GM21786 (cell line): ENCODE data around the gene HSPA12B.

Experiments
- ATAC-seq: cut with Tn5 transposase; IDR thresholded peaks from one replicate; pipeline ENCODE4 v1.9.1; 2021; ENCODE audit not compliant: unreplicated experiment

Gene HSPA12B

DNA sequence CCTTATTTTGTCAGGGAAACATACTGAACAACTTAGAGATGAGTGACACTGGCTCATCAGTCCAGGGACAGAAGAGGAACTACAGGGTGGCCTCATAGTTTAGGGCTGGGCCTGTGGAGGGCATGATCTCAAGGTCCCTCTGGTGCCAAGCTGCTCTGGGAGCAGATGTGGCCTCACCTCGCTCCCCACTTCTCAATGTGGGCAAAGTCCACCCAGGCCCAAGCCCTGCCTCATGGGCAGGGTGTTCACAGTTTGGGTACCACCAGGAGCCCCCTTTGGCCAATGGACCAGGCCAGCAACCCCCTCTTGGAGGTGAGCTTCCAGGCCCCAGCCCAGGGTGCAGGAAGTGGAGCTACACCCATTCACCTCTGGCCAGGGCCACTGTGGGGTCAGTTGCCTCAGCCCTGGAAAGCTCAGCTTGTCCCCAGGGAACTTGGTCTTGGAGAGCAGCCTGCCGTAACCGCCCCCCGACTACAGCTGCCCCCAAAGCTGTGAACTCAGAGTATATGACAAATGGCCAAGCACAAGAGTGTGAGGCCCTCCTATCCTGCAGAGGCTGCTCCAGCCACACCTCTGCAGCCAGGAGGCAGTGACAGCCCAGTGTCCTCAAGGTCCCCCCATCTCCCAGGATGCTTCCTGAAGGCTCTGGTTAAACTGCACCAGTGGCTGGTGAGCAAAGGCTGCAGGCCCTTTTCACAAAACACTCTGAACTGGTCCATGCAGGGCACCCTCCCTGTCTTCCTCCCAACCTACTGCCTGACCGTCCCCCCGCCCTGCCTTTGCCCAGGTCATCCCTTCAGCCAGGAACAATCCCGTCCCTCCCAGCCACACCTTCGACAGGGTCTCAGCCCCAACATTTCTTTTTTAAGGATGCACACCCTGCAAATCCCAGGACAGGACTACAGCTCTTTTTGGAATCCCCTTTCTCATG, 31.5 kb downstream of the HSPA12B start:
- ATAC-seq, result no peak

DNA sequence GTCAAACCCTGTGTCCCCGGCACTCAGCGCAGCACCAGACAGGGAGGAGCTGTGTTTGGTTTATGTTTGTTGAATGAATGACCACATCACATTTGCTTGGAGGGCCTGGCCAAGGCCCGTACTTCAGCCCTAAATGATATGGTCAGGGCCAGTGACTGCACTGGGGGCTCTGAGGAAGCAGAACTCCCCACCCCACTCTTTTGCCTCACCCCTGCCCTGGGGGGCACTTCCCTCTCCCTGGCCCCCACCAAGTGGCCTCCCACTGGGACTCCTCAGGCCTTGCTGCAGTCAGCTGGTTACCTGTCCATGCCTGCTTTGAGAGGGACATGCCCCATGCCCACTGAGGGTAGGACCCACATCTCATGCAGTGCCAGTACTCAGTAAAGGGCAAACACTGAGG, 32.2 kb downstream of the HSPA12B start:
- no peak for ATAC-seq

DNA sequence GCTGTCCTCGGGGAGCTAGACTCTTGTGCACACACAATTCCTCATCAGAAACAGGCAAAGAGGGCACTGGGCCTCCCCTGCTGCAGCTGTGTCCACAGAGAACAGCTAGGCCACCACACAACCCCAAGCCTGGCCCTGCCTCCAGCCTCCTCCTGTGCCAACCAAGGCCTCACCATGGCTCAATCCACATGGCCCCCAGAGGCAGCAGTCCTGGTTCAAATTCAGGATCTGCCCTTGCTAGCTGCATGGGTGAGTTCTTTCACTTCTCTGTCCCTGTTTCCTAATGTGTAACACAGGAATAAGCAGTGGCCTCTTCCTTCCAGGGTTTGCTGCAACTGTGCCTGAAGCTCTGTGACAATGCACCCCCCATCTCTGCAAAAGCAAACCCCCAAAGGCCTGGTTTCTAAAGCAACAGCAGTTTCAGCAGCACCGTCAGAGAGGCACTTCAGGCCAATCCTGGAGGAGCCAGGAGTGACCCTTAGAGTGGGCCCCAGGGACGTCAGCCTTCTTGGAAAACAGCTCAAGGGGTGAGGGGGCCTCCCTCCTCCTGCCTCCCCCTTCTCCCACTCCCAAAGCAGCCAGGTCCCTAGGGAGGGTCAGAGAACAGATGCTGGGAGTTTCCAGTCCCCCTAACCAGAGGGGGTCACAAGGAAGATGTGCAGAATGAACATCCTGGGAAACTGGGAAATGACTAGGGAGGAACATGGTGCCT, 32.8 kb downstream of the HSPA12B start:
- no peak for ATAC-seq

DNA sequence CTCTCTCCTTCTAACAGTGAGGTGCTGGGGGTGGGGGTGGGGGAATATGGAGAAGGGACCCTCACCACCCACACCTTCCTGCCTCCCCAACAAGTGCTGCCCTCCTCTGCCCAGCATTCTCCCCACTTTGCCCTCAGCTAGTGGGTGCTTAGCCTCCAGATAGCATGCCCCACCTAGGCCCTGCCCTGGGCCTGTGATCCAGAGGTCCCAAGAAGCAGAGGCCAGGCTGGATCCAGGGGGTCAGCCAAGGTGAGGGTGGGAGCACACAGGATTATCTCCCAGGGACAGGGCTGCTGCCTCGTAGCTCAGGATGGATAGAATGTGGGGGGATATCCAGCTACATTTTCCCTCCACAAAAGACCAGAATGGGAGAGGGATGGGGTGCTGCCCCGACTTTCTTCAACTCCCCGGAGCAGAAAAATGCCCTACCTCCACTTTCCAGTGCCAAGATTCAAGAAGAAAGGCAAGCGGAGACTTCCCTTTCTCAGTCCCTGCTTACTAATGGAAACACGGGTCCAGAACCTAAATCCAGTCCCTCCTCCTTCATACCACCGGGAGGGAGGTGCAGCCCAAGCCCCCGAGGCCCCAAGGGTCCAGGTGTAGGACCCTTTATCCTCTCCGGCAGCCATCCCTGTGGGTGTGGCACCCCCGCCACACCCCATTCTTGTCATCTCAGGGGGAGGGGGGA, 34.1 kb downstream of the HSPA12B start:
- no peak for ATAC-seq

DNA sequence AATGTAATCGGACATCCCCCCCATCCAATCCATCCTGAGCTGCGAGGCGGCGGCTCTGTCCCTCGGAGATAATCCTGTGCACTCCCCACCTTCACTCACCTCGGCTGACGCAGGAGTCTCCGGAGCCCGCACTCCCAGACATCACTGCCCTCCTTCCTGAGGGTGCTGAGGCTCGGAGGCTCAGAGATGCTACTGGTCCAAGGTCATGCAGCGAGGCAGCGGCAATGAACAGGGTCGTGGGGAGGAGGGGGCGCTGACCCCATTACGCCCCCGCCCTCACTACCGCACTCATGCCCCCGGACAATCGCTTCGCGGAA, 34.6 kb downstream of the HSPA12B start:
- no peak for ATAC-seq

DNA sequence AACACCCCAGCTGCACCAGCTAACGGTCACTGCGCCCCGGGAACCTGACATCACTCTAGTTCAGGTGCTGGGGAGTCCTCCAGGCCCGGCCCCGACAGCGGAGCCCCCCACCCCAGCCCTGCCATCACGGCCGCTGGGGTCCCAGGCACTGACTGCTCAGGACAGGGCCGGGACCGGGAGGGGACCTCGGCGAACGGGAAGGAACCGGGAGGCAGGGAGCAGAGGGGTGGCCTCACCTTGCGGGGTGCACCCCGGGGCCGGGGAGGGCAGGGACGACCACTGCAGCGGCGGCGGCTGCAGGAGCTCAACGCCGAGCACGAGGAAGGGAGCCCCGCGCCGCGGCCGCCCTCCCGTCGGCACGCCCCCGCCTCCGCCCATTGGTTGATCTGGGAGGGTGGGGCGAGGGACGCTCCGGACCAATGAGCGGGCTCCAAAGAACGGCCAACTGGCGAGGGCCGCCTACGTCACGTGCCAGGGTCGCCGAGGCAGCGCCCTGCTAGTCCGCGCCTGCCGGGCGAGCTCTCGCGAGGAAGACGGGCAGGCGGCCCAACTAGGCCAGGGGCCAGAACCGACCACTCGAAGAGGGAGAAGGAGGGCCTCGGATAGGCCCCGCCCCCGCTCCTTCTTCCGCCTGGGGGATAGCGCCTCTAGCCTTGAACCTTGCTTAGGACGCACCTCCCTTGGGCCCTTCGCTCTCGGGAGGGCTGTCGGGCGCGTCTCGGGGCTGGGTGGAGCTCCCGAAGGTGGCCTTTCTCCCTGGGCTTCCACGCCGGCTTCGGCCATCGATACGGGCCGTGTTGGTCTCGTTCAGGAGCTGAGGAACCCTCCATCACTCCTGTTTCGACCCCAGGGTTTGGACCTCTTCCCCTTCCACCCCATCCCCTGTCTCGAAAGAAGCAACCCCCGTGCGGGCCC, 35.2 kb downstream of the HSPA12B start, which contains the start of gene ADISSP:
TSS of gene ADISSP (minus strand) at position 327 of the 915 bp plus-strand sequence. CDS start 7,653 bp downstream, outside the sequence.
- peak; percentile 95 for ATAC-seq

DNA sequence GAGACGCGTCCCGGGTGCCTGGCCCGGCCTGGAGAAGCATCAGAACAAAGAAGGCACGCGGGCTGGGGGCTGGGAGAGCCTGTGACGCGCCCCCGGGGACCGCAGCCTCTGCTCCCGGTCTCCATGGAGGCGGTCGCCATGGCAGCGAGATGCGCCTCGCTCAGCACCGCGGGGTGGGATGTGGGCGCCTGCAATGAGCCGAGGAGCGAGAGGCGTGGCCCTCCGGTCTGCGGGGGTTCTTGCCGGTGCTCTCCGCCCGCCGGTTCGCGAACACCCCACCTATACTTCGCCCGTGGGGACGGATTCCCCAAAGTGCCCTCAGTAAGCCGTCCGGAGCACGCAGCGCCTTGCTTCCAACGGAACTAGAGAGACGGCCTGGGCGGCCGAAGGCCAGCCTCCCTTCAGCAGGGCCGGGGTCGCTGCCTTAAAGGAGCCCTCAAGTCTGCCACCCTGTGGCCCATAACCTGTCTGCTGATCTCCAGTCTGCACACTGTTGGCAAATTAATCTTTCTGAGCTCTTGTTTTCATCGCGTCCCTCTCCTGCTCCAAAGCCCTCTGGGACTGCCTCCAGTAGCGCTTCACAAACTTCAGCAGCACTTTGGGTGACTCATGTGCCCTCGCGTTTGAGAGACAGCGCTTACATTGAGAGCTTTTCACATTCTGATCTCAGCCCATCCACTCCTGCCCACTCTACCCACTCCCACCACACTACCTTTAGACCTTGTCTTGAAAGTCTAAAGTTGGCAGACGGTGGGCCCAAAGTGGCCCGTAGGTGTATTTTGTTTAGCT, 36.1 kb downstream of the HSPA12B start:
- peak; percentile 36 for ATAC-seq

DNA sequence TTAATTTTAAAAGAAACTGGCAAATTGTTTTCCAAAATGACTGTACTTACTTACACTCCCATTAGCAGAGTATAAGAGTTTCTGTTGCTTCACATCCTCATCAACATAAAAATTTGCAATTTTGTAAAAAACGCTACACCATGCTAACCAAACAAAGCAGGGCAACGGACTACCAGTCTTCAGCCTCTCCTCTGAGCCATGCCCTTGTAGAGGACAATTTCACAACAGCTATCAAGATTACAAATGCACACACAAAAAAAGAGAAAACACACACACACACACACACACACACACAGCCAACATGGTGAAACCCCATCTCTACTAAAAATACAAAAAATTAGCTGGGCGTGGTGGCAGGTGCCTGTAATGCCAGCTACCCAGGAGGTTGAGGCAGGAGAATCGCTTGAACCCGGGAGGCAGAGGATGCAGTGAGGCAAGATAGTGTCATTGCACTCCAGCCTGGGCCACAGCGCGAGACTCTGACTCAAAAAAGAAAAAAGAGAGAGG, 39.1 kb downstream of the HSPA12B start:
- ATAC-seq, result no peak

DNA sequence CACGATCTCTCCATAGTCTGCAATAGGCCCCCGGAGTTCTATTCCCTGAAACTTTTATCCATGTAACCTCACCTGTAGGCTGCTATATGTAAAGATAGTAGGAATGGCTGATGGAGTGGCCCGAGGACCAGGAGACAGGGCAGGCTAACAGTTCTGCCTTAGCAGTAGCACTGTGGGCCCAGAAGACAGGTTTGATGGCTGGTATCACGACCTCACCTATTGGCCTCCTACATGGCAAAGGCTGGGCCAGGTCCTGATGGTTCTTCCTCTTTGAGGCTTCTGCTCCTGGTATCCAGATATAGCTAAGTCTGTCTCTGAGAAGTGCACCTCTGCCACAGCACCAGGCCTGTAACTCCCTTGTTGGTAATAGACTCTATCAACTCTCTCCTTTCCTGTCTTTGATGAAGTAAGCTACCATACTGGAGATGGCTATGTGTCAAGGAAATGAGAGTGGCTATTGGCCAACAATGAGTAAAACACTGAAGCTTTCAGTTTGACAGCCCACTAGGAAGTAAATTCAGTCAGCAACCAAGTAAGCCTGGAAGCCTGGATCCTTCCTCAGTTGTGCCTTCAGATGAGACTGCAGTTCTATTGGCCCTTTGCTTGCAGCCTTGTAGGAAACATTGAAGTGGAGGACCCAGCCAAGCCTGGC, 43.1 kb downstream of the HSPA12B start:
- no peak for ATAC-seq

DNA sequence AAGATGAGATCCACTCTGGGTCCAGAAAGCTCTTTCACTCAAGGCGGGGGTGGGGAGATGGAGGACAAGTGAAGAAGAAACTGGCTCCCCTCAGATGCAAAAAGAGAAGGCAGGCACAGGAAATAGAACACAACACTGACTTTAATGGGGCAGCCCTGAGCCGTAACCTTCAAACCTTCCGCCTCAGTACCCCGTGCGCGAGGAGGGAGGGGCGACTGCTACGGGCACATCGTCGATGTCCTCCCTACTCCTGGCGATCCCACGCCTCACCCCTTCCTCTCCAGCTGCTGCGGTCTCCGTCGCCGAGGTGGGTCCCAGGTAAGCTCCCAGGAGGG, 44.9 kb downstream of the HSPA12B start:
- no peak for ATAC-seq

DNA sequence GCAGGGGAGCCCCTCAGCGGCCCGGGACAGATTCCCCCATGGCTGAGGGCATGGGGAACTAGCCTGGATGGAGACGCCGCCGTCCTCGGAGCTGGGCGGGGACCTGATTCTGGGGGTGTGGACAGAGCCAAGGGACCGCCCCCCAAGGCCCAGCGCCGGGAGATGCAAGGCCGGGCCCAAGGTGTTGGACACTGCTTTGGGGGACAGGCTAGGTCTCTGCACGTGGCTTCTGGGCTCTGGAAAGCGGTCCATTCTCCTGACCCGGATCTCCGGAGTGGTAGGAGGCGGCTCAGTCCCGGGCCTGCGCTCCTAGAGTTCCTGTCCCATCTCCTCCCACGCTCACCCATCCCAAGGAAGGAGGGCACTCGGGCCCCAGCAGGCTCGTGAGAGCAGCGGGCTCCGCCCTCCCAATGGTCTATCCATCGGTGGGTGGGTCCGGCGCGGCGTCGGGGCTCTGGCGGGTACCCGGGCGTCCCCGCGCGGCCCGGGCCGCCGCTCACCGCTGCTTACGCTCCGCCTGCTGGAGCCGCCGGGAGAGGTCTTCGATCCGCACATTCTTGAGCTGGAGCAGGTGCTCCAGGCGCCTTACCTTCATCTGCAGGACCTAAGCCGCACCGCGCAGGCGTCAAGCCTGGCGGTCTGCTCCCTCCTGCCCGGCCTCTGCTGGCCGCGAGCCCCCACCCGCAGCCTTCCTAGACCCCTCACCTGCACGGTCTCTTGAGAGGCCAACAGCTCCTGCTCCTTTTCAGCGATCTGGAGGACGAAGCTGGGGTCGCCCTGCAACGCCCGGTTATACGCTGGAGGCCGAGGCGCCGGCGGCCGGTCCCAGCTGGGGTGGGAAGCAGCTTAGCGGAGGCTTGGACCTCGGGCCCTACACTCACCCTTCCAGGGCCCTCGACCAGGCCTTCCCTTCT, 45.5 kb downstream of the HSPA12B start:
- no peak for ATAC-seq

DNA sequence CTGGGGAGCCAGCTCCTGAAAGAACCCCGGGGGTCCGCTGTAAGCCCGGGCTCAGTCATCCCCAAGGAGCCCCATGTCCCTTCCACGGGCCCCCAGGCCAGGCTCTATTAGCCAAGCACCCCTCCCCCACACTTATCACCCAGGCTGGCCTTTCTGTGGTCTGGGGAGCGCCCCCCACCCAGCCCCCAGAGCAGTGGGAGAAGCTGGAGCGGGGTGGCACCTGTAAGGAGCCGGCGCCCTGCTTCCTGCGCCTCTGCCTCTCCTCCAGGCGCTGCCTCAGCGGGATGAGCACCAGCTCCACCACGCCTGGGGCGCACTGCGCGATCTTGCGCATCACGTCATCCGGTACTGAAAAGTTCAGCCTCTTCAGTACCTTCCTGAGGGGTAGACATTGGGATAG, 46.5 kb downstream of the HSPA12B start:
- ATAC-seq, result no peak

DNA sequence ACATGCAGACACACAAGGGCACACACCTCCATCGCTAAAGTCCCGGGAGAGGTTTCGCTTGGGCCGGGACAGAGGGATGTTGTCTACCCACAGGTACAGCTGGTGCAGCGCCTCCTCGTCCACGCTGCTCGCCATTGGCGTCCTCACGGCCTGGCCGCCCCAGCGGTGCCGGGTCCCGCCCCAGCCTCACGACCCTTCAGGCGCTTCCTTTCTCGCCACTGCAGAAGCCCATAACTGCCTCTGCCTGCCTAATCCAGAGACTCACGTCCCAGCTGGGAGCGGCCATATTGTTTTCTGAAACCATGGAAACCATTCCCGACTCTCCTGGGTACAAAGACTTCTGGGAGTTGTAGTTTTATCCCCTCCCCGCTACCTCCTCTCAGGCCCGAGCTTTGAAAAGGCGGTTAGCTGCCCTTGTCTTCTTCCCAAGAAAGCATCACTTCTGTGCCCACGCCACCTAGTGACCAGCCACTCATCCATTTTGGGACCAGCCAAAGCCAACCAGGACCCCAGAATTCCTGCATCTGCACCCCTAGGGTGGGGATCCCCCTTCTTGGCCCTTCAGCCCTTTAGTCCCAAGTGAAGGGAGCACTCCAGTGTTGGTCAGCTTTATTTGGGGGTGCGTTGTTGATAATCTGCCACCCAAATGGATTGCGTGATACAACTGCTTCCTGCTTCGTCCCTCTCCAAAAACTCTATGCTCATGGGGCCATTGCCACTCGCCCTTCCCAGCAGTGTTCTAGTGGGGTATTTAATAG, 48.8 kb downstream of the HSPA12B start, which contains the start of gene SPEF1:
TSS of gene SPEF1 (minus strand) at position 296 of the 758 bp plus-strand sequence. CDS start at position 135, 161 bp downstream.
- peak; percentile 83 for ATAC-seq

DNA sequence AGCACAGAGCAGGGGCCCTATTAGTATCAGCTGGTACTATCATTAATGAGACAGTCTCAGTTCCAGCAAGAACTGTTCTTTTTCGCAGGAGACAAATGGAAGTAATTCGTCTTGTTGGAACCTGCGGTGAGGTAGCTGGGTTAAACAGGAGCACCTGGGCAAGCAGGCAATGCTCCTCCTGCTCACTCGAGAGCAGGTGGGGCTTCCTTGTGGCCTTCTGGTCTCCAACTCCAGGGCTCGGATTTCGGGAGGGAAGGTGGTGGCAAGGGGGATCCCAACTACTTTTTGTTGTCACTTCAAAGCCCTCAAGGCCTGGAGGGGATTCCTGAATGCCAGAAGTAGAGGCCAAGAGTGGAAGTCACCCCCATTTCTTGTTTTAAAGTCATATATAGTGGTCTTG, 50.1 kb downstream of the HSPA12B start:
- ATAC-seq, result no peak

DNA sequence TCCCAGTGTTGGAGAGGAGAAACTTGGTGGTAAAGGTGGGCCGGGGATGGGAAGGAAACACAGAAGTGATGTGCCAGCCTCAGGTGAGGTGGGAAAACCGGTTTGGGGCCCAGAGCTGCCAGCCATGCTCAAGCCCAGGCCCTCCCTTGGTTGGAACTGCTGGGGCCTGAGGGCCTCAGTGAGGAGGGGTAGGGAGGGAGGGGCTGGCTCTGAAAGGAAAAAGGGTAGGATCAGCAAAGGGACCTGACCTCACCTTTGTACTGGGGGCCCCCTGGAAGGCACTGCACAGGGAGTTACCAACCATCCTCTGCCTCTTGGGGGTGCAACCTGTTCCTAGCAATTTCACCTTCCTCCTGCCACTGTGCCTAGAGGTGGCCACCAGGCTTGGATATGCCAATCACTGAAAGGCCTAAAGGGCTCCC, 50.6 kb downstream of the HSPA12B start:
- ATAC-seq, result no peak

DNA sequence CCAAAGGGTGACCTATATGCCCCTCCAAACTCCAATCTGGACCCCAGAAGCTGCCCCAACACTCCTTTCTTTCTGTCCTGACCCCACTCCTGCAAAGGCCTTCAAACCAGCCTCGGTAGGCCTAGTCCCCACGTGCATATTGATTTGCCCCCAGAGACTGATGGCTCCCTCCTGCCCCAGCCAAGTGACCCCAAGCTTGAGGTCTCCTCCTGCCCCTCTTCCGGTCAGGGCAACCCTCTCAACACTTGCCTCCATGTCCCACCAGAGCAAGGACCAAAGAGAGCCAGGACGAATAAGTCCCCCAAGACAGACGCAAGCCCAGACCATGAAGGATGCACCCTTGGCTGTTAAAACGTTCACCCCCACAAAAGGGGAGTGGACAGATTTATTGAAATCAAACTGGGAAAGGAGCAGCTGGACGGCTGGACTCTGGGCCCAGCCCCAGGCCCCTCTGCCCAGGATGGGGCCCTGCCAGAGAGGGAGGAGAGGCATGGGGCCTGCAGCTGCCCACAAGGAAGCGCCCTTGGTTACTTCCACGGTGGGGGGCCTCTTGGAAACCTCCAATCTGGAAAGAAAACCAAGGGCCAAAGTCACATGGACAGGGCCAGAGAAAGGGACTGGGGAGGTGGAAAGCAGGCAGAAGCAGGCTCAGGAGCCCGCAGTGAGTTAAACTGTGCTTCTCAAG, 51.2 kb downstream of the HSPA12B start:
- no peak for ATAC-seq
